Measurements from ENCODE around the gene NKD1.
"Not testable (repeated sequence)": the region's sequence is repeated elsewhere in the genome, so short reads cannot be mapped to it uniquely, and the experiment has no call there.

Gene NKD1

GRCh38 chr16:50548125-50548908 is at the start of gene NKD1:
TSS of gene NKD1 (plus strand) at chr16:50548396. CDS start at chr16:50548554, 158 bp downstream.
- peak; percentile 54 for DNase-seq

- DNase-seq, result no peak
Measured at GRCh38 chr16:50498431-50499155, 49.6 kb upstream of the NKD1 start.

GRCh38 chr16:50499254-50499653 is 48.9 kb upstream of the NKD1 start:
- no peak for DNase-seq

- no peak for DNase-seq
Measured at GRCh38 chr16:50500171-50500874, 47.9 kb upstream of the NKD1 start.

GRCh38 chr16:50501251-50501650 is 46.9 kb upstream of the NKD1 start:
- no peak for DNase-seq

GRCh38 chr16:50501986-50502615 is 46.1 kb upstream of the NKD1 start:
- no peak for DNase-seq

GRCh38 chr16:50502616-50503011 is 45.6 kb upstream of the NKD1 start:
- no peak for DNase-seq

- DNase-seq, result not testable (repeated sequence)
Measured at GRCh38 chr16:50503868-50504531, 44.2 kb upstream of the NKD1 start.

- DNase-seq, result no peak
Measured at GRCh38 chr16:50505115-50505514, 43.1 kb upstream of the NKD1 start.

GRCh38 chr16:50505714-50506542 is 42.3 kb upstream of the NKD1 start:
- DNase-seq, result no peak

GRCh38 chr16:50506543-50506937 is 41.7 kb upstream of the NKD1 start:
- no peak for DNase-seq

- no peak for DNase-seq
Measured at GRCh38 chr16:50507397-50507796, 40.8 kb upstream of the NKD1 start.

- DNase-seq, result peak; percentile 36
Measured at GRCh38 chr16:50509521-50510341, 38.5 kb upstream of the NKD1 start.

- no peak for DNase-seq
Measured at GRCh38 chr16:50515218-50515617, 33.0 kb upstream of the NKD1 start.

- DNase-seq, result no peak
Measured at GRCh38 chr16:50516401-50516800, 31.8 kb upstream of the NKD1 start.

- DNase-seq, result no peak
Measured at GRCh38 chr16:50516890-50517289, 31.3 kb upstream of the NKD1 start.

- no peak for DNase-seq
Measured at GRCh38 chr16:50517450-50518252, 30.5 kb upstream of the NKD1 start.

- no peak for DNase-seq
Measured at GRCh38 chr16:50519001-50519400, 29.2 kb upstream of the NKD1 start.

GRCh38 chr16:50519602-50520001 is 28.6 kb upstream of the NKD1 start:
- DNase-seq, result no peak

Measured in CD4-positive, alpha-beta T cell treated with Interleukin-4 for 4 hours (primary cell).